ENCODE data around the gene TMEM89. TPM values are rescaled to one million over a fixed set of nuclear protein-coding genes. Genes with fewer than 3 reads are reported as not detected.

The TMEM89 gene
- total and polyA plus RNA-seq, 2 of the 4 experiments (the other 2 are of a cell fraction): 0.15 TPM; not detected in 1

- peak within 1 kb of the TSS; percentile 87 for H2BK5ac ChIP-seq (ENCODE audit: low read depth, low read length, poor library complexity, severe bottlenecking)
- DNase-seq (peak; percentile 90), ATAC-seq (ENCODE audit: low read depth) (peak; percentile 95)
- peak within 1 kb of the TSS; percentile 78 for H2BK120ac ChIP-seq (ENCODE audit: low read depth, low read length)
- H3K4me3 ChIP-seq (ENCODE audit: insufficient read depth, low read depth, low read length): peak within 1 kb of the TSS; percentile 90
- H4K8ac ChIP-seq (ENCODE audit: low read depth in 2 of 2, low read length in 2 of 2): peak within 1 kb of the TSS; percentile 67 to 94
- no peak within 1 kb of the TSS for H2BK20ac ChIP-seq (ENCODE audit: low read depth, low read length)
- H3K23ac ChIP-seq (ENCODE audit: low read depth, low read length): peak within 1 kb of the TSS; percentile 54; the same call in 1 of the 2 replicates
- H3K9ac ChIP-seq (ENCODE audit: low read depth, low read length): peak within 1 kb of the TSS; percentile 93
- peak within 1 kb of the TSS; percentile 99 for H2AFZ ChIP-seq (replicated peaks; ENCODE audit: low read length, poor library complexity)
- H3K27ac ChIP-seq (ENCODE audit: insufficient read depth, low read length): peak within 1 kb of the TSS; percentile 93
- H3K9me1 ChIP-seq (ENCODE audit: insufficient read depth, low read length): peaks cover 10% of the 10 kb centered on the region
- peak within 1 kb of the TSS; percentile 88 for H3K4ac ChIP-seq (ENCODE audit: low read depth, low read length)
- no TSS peak for BruUV-seq (replicated peaks)
- H3K14ac ChIP-seq (replicated peaks; ENCODE audit: low read depth, low read length): peak within 1 kb of the TSS; percentile 91
- H3K27me3 ChIP-seq (ENCODE audit: control insufficient read depth, insufficient read depth, low read length): no peaks in the 10 kb centered on the region
- H2AK5ac ChIP-seq (ENCODE audit: low read depth, low read length): peak within 1 kb of the TSS; percentile 94
- CTCF ChIA-PET: interaction anchor here (0.5 to 0.8 kb wide), 2 partner anchors 10 to 12 kb away, joined by 3 to 4 read pairs; no protein-coding TSS in a partner anchor
- peaks cover 12 to 45% of the 10 kb centered on the region in 2 experiments; a peak in 3 of 4 replicates for H3K79me1 ChIP-seq (ENCODE audit: low read depth in 1 of 2, low read length in 2 of 2)
- intact Hi-C loops (cut with micrococcal nuclease) (loop anchor here (1.0 kb wide), 1 partner anchor 26 kb away; the partner anchor contains the start of gene SLC26A6), in situ Hi-C loops (cut with MboI; ENCODE audit: low sequenced_read_pairs) (no loop called here), dilution Hi-C loops (cut with HindIII; ENCODE audit: low sequenced_read_pairs, unreplicated experiment) (no loop called here)
- H3K36me3 ChIP-seq (ENCODE audit: control insufficient read depth, insufficient read depth, low read length): peaks cover 20% of the 10 kb centered on the region
- POLR2A ChIA-PET (ENCODE audit: unreplicated experiment): no interaction called here
- peak within 1 kb of the TSS; percentile 23; the same call in 1 of the 3 replicates for H2BK15ac ChIP-seq (ENCODE audit: low read depth, low read length)
- H4K20me1 ChIP-seq (ENCODE audit: insufficient read depth, low read length): peaks cover 4% of the 10 kb centered on the region; the same call in 1 of the 2 replicates
- peak within 1 kb of the TSS; percentile 81 for H3K18ac ChIP-seq (ENCODE audit: low read depth, low read length)
- peaks cover 18% of the 10 kb centered on the region for H3K4me1 ChIP-seq (ENCODE audit: control insufficient read depth, insufficient read depth, low read length)
- peak within 1 kb of the TSS; percentile 84 for H4K91ac ChIP-seq (ENCODE audit: insufficient read depth, low read depth, low read length)
- H3K9me3 ChIP-seq (ENCODE audit: control insufficient read depth, insufficient read depth, low read length): no peaks in the 10 kb centered on the region
- peak within 1 kb of the TSS; percentile 28 for H3K56ac ChIP-seq (ENCODE audit: extremely low read depth, insufficient read depth, low read length)
- peak within 1 kb of the TSS; percentile 96 for H2AK9ac ChIP-seq (replicated peaks; ENCODE audit: low read depth, low read length, poor library complexity)
- H3K4me2 ChIP-seq (ENCODE audit: low read depth, low read length): peak within 1 kb of the TSS; percentile 99
- 1% methylated on average over 31 of the region's 86 CpGs; no CpG with 5 or more reads in 1 of the 2 experiments for WGBS, 2 experiments (ENCODE audit: extremely low coverage in 2 of 2, insufficient read length in 1 of 2)
- H4K5ac ChIP-seq (ENCODE audit: low read depth, low read length): peak within 1 kb of the TSS; percentile 77
- 0 out of 2 replicates have a peak, but pooled peaks have one; percentile 44 for TF ChIP-seq MXI1 (IDR thresholded peaks at IDR 0.05; ENCODE audit: borderline replicate concordance, low read depth, low read length)
- no peak for TF ChIP-seq ELK1 (IDR thresholded peaks at IDR 0.05; ENCODE audit: borderline replicate concordance, low read depth, low read length)
- TF ChIP-seq RFX5 (IDR thresholded peaks at IDR 0.05; ENCODE audit: low read depth, low read length): no peak
- TF ChIP-seq MAZ (IDR thresholded peaks at IDR 0.05; ENCODE audit: borderline replicate concordance, low read depth, low read length): no peak
- peak; percentile 83 for TF ChIP-seq CTCF (conservative IDR thresholded peaks at IDR 0.05; ENCODE audit: low read depth, low read length)
- no peak for TF ChIP-seq MAFK (IDR thresholded peaks at IDR 0.05; ENCODE audit: low read depth, low read length)
- no peak for TF ChIP-seq BHLHE40 (IDR thresholded peaks at IDR 0.05; ENCODE audit: low read depth, low read length)
- peak; percentile 66 for TF ChIP-seq SMC3 (IDR thresholded peaks at IDR 0.05; ENCODE audit: low read depth, low read length)
- TF ChIP-seq CEBPB (IDR thresholded peaks at IDR 0.05; ENCODE audit: low read depth, low read length): no peak
- TF ChIP-seq FOS (IDR thresholded peaks at IDR 0.05; ENCODE audit: low read depth, low read length): no peak
- peak; percentile 81 for TF ChIP-seq POLR2A (IDR thresholded peaks at IDR 0.05; ENCODE audit: low read depth, low read length)
- TF ChIP-seq RAD21 (IDR thresholded peaks at IDR 0.05; ENCODE audit: low read length): peak; percentile 59
- TF ChIP-seq, protein P1, sequence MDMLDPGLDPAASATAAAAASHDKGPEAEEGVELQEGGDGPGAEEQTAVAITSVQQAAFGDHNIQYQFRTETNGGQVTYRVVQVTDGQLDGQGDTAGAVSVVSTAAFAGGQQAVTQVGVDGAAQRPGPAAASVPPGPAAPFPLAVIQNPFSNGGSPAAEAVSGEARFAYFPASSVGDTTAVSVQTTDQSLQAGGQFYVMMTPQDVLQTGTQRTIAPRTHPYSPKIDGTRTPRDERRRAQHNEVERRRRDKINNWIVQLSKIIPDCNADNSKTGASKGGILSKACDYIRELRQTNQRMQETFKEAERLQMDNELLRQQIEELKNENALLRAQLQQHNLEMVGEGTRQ (IDR thresholded peaks at IDR 0.05; ENCODE audit: low read depth, low read length): no peak
These were observed 12.2 kb downstream of the TMEM89 start, which contains the start of gene UQCRC1 for GRCh38 chr3:48609088-48610005. Gene UQCRC1, minus strand, starts transcription at chr3:48609646. Its CDS starts 26 bp downstream, at chr3:48609620.
